ENCODE measurements around the gene MORC1. TPM values are rescaled to one million over a fixed set of nuclear protein-coding genes. Genes with fewer than 3 reads are reported as not detected.

The MORC1 gene, protein sequence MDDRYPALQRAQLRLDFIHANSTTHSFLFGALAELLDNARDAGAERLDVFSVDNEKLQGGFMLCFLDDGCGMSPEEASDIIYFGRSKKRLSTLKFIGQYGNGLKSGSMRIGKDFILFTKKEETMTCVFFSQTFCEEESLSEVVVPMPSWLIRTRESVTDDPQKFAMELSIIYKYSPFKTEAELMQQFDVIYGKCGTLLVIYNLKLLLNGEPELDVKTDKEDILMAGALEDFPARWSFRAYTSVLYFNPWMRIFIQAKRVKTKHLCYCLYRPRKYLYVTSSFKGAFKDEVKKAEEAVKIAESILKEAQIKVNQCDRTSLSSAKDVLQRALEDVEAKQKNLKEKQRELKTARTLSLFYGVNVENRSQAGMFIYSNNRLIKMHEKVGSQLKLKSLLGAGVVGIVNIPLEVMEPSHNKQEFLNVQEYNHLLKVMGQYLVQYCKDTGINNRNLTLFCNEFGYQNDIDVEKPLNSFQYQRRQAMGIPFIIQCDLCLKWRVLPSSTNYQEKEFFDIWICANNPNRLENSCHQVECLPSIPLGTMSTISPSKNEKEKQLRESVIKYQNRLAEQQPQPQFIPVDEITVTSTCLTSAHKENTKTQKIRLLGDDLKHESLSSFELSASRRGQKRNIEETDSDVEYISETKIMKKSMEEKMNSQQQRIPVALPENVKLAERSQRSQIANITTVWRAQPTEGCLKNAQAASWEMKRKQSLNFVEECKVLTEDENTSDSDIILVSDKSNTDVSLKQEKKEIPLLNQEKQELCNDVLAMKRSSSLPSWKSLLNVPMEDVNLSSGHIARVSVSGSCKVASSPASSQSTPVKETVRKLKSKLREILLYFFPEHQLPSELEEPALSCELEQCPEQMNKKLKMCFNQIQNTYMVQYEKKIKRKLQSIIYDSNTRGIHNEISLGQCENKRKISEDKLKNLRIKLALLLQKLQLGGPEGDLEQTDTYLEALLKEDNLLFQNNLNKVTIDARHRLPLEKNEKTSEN
- not detected for total RNA-seq

DNA sequence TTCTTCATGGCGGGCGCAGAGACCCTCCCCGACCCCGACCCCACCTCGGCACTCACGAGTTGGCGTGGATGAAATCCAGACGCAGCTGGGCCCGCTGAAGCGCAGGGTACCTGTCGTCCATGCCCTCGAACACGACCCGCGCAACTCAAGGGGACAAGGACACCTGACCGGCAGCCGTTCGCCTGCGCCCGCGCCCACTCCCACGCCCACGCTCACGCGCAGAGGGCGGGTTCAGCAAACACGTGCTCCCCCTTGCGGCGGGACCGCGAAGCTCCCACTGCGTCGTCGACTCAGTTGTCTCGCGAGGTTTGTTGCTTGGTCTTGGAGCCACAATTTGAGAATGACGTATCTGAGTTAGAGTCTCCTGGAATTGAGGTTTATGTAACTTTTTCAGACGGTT is at the start of gene MORC1:
Gene MORC1, minus strand, starts transcription at position 196 of the 400 bp plus-strand sequence. Its CDS starts 75 bp downstream, at position 121.
- H3K27me3 ChIP-seq (ENCODE audit: control insufficient read depth in 3 of 3, insufficient read depth in 3 of 3, low read length in 3 of 3): no peaks in the 10 kb centered on the region
- H3K9ac ChIP-seq (ENCODE audit: low read depth in 1 of 3, low read length in 3 of 3): no peak within 1 kb of the TSS
- H3K9me3 ChIP-seq (ENCODE audit: control insufficient read depth in 3 of 3, low read length in 3 of 3): no peaks in the 10 kb centered on the region
- H3K27ac ChIP-seq (ENCODE audit: low read depth, low read length): no peak within 1 kb of the TSS
- no peaks in the 10 kb centered on the region for H3K36me3 ChIP-seq (ENCODE audit: control insufficient read depth in 3 of 3, insufficient read depth in 3 of 3, low read length in 3 of 3)
- H3K4me3 ChIP-seq (ENCODE audit: low read length in 3 of 3): no peak within 1 kb of the TSS
- no peaks in the 10 kb centered on the region for H3K4me1 ChIP-seq (ENCODE audit: control insufficient read depth in 3 of 3, insufficient read depth in 3 of 3, low read length in 3 of 3)

DNA sequence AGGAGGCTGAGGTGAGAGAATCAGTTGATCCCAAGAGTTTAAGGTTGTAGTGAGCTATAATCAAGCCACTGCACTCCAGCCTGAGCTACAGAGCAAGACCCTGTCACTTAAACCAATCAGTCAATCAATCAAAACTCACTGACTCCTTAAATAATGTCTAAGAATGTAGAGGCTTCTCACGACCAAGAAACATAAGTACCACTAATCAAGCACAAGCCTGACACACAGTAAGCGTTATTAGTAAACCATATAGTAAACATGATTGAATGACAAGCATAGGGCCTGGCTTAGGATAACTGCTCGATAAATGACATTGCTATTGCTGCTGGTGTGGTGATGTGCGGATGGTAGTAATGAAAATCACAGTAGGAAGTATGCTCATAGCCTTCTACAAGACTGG is 48.0 kb upstream of the MORC1 start:
- Histone ChIP-seq H3K9me3 (ENCODE audit: control insufficient read depth in 3 of 3, low read length in 3 of 3) (no peaks in the 10 kb centered on the region), H3K27ac (ENCODE audit: low read depth, low read length) (no peak overlapping the region), H3K9ac (ENCODE audit: low read depth in 1 of 3, low read length in 3 of 3) (no peak overlapping the region), H3K4me3 (ENCODE audit: low read length in 3 of 3) (no peak overlapping the region), H3K27me3 (ENCODE audit: control insufficient read depth in 3 of 3, insufficient read depth in 3 of 3, low read length in 3 of 3) (no peaks in the 10 kb centered on the region), H3K4me1 (ENCODE audit: control insufficient read depth in 3 of 3, insufficient read depth in 3 of 3, low read length in 3 of 3) (no peaks in the 10 kb centered on the region), H3K36me3 (ENCODE audit: control insufficient read depth in 3 of 3, insufficient read depth in 3 of 3, low read length in 3 of 3) (no peaks in the 10 kb centered on the region)

DNA sequence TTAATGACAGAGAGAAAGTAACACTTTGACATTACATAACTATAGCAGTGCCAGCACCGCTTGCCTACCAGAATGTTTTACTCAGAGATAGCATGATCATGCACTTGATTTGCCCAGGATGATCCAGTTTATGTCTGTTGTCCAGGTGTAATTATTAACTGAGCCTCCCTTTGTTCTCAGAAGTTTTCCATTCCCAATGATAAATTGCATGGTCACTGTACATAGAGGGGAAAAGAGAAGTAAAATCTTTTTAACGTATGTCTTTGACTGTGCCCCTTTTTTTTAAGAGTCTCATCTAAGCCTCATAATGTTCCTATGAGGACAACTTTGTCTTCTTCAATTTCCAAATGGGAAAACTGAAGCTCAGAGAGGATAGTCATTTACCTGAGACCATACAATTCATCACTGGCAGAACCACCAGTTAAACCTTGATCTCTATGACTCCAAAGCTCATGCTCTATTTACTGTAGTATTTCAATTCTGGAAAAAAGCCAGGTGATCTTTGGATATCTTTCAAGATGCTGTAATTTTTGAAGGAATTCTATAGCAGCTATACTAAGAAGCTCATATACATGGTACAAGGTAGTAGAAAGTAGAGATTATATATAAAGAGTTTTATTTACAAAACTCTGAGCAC is 43.7 kb upstream of the MORC1 start:
- Histone ChIP-seq H3K4me3 (ENCODE audit: low read length in 3 of 3) (no peak overlapping the region), H3K27ac (ENCODE audit: low read depth, low read length) (no peak overlapping the region), H3K27me3 (ENCODE audit: control insufficient read depth in 3 of 3, insufficient read depth in 3 of 3, low read length in 3 of 3) (no peaks in the 10 kb centered on the region), H3K9me3 (ENCODE audit: control insufficient read depth in 3 of 3, low read length in 3 of 3) (no peaks in the 10 kb centered on the region), H3K36me3 (ENCODE audit: control insufficient read depth in 3 of 3, insufficient read depth in 3 of 3, low read length in 3 of 3) (no peaks in the 10 kb centered on the region), H3K4me1 (ENCODE audit: control insufficient read depth in 3 of 3, insufficient read depth in 3 of 3, low read length in 3 of 3) (no peaks in the 10 kb centered on the region), H3K9ac (ENCODE audit: low read depth in 1 of 3, low read length in 3 of 3) (no peak overlapping the region)

DNA sequence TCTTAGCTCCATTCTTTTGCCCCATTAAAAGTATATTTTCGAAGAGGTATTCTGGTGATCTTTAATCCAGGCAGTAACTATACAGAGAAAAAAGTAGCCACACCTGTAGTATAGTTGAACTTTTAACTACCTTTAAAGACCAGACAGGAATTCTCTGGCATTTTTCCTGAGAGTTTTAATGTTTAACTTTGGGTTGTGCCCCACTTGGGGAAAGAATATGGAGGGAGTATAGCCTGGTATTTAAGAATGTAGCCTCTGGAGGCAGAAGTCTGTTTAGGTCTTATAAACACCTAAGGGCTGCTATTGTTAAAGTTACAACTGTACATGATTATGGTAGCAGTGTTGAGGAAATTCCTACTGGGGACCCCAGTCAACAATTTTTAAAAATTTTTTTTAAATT is 37.9 kb upstream of the MORC1 start:
- H3K9ac ChIP-seq (ENCODE audit: low read depth in 1 of 3, low read length in 3 of 3): no peak overlapping the region
- no peaks in the 10 kb centered on the region for H3K36me3 ChIP-seq (ENCODE audit: control insufficient read depth in 3 of 3, insufficient read depth in 3 of 3, low read length in 3 of 3)
- H3K9me3 ChIP-seq (ENCODE audit: control insufficient read depth in 3 of 3, low read length in 3 of 3): no peaks in the 10 kb centered on the region
- no peaks in the 10 kb centered on the region for H3K27me3 ChIP-seq (ENCODE audit: control insufficient read depth in 3 of 3, insufficient read depth in 3 of 3, low read length in 3 of 3)
- H3K27ac ChIP-seq (ENCODE audit: low read depth, low read length): no peak overlapping the region
- no peak overlapping the region for H3K4me3 ChIP-seq (ENCODE audit: low read length in 3 of 3)
- no peaks in the 10 kb centered on the region for H3K4me1 ChIP-seq (ENCODE audit: control insufficient read depth in 3 of 3, insufficient read depth in 3 of 3, low read length in 3 of 3)

DNA sequence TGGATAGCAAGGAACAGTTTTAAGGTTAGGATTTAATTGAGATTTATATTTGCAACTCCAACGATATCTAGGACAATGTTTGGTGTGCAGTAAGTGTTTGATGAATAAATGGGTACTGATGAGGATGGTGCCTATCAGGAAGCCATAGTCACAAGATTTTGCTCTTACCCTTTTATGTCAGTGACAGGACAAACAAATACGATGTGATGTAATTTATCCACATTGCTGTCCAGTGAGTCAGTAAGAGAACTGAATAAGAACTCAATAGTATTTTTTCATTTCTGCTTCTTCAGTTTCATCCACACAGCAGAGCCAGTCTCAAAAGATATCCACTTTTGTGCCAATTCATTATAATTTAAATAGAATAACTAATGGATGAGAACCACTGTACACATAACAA is 37.0 kb upstream of the MORC1 start:
- H3K36me3 ChIP-seq (ENCODE audit: control insufficient read depth in 3 of 3, insufficient read depth in 3 of 3, low read length in 3 of 3): no peaks in the 10 kb centered on the region
- no peaks in the 10 kb centered on the region for H3K27me3 ChIP-seq (ENCODE audit: control insufficient read depth in 3 of 3, insufficient read depth in 3 of 3, low read length in 3 of 3)
- no peak overlapping the region for H3K9ac ChIP-seq (ENCODE audit: low read depth in 1 of 3, low read length in 3 of 3)
- H3K4me3 ChIP-seq (ENCODE audit: low read length in 3 of 3): no peak overlapping the region
- H3K27ac ChIP-seq (ENCODE audit: low read depth, low read length): no peak overlapping the region
- no peaks in the 10 kb centered on the region for H3K9me3 ChIP-seq (ENCODE audit: control insufficient read depth in 3 of 3, low read length in 3 of 3)
- no peaks in the 10 kb centered on the region for H3K4me1 ChIP-seq (ENCODE audit: control insufficient read depth in 3 of 3, insufficient read depth in 3 of 3, low read length in 3 of 3)

DNA sequence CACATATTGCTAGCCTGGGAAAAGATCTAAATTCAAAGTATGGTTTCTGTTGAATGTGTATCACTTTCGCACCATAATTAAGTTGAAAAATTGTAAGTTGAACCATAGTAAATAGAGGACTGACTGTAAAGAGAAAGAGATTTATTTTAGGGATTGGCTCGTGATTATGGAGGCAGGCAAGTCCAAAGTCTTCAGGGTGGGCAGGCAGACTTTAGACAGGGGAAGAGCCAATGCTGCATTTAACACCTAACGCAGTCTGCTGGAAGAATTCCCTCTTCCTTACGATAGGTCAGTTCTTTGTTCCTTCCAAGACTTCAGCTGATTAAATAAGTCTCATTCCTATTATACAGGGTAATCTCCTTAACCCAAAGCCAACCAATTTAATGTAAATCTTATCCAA is 34.4 kb upstream of the MORC1 start:
- H3K27ac ChIP-seq (ENCODE audit: low read depth, low read length): no peak overlapping the region
- no peaks in the 10 kb centered on the region for H3K9me3 ChIP-seq (ENCODE audit: control insufficient read depth in 3 of 3, low read length in 3 of 3)
- H3K36me3 ChIP-seq (ENCODE audit: control insufficient read depth in 3 of 3, insufficient read depth in 3 of 3, low read length in 3 of 3): no peaks in the 10 kb centered on the region
- H3K4me3 ChIP-seq (ENCODE audit: low read length in 3 of 3): no peak overlapping the region
- H3K27me3 ChIP-seq (ENCODE audit: control insufficient read depth in 3 of 3, insufficient read depth in 3 of 3, low read length in 3 of 3): no peaks in the 10 kb centered on the region
- no peak overlapping the region for H3K9ac ChIP-seq (ENCODE audit: low read depth in 1 of 3, low read length in 3 of 3)
- H3K4me1 ChIP-seq (ENCODE audit: control insufficient read depth in 3 of 3, insufficient read depth in 3 of 3, low read length in 3 of 3): no peaks in the 10 kb centered on the region

DNA sequence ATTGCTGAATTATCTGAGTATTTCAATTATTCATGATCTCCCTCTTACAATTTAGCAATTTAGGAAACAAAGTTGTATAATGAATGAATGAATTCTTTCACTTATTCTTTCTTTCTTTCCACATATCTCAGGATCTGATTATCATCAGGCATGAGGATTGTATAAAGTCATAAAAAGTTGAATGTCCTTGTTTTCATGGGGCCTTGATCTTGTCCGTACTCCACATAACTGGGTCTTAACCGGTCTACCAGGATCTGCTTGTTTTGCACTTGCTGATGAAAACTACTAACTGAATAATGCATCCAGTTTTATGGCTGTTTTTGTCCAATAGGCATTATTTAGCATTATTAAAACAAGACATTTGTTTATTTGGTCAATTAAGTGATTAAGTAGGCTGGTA is 31.1 kb upstream of the MORC1 start:
- Histone ChIP-seq H3K4me1 (ENCODE audit: control insufficient read depth in 3 of 3, insufficient read depth in 3 of 3, low read length in 3 of 3) (no peaks in the 10 kb centered on the region), H3K9ac (ENCODE audit: low read depth in 1 of 3, low read length in 3 of 3) (no peak overlapping the region), H3K27me3 (ENCODE audit: control insufficient read depth in 3 of 3, insufficient read depth in 3 of 3, low read length in 3 of 3) (no peaks in the 10 kb centered on the region), H3K4me3 (ENCODE audit: low read length in 3 of 3) (no peak overlapping the region), H3K9me3 (ENCODE audit: control insufficient read depth in 3 of 3, low read length in 3 of 3) (no peaks in the 10 kb centered on the region), H3K36me3 (ENCODE audit: control insufficient read depth in 3 of 3, insufficient read depth in 3 of 3, low read length in 3 of 3) (no peaks in the 10 kb centered on the region), H3K27ac (ENCODE audit: low read depth, low read length) (no peak overlapping the region)

DNA sequence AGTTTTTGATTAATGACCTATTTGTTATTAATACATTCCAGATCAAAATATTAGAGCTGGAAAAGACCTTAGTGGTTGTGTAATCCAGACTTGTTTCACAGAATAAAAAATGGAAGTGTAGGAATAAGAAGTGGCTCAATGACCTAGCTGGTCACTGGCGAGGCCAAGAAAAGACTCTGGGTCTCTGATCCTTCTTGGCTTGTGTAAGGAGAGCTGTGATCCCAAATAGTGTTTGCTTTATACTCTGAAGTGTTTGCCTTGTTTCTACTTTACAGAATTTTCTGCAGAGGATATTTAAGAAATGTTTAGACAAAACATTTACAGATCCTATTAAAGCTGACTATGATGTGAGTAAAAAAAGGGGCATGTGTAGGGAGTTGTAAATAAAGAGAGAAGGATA is 25.7 kb upstream of the MORC1 start:
- Histone ChIP-seq H3K9me3 (ENCODE audit: control insufficient read depth in 3 of 3, low read length in 3 of 3) (no peaks in the 10 kb centered on the region), H3K27ac (ENCODE audit: low read depth, low read length) (no peak overlapping the region), H3K27me3 (ENCODE audit: control insufficient read depth in 3 of 3, insufficient read depth in 3 of 3, low read length in 3 of 3) (no peaks in the 10 kb centered on the region), H3K4me1 (ENCODE audit: control insufficient read depth in 3 of 3, insufficient read depth in 3 of 3, low read length in 3 of 3) (no peaks in the 10 kb centered on the region), H3K36me3 (ENCODE audit: control insufficient read depth in 3 of 3, insufficient read depth in 3 of 3, low read length in 3 of 3) (no peaks in the 10 kb centered on the region), H3K9ac (ENCODE audit: low read depth in 1 of 3, low read length in 3 of 3) (no peak overlapping the region), H3K4me3 (ENCODE audit: low read length in 3 of 3) (no peak overlapping the region)

DNA sequence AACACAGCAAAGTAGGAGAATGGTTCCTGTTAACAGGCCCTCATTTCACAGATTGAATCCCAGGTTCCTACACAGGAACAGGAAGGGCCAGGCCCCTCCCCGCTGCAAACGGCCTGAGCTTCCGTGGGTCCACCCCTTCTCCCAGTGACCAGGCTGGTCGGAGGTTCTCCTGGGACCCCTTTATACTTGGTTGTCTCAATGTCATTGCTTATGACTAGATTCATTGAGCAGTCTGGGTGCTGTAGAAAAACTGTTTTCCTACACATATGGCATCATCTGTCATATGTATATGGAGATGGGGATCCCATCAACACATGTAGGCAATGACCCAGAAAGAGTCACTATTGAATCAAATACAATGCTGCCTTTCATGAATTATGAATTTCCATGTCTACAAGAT is 22.4 kb upstream of the MORC1 start:
- H3K9ac ChIP-seq (ENCODE audit: low read depth in 1 of 3, low read length in 3 of 3): no peak overlapping the region
- no peaks in the 10 kb centered on the region for H3K4me1 ChIP-seq (ENCODE audit: control insufficient read depth in 3 of 3, insufficient read depth in 3 of 3, low read length in 3 of 3)
- no peaks in the 10 kb centered on the region for H3K36me3 ChIP-seq (ENCODE audit: control insufficient read depth in 3 of 3, insufficient read depth in 3 of 3, low read length in 3 of 3)
- no peaks in the 10 kb centered on the region for H3K27me3 ChIP-seq (ENCODE audit: control insufficient read depth in 3 of 3, insufficient read depth in 3 of 3, low read length in 3 of 3)
- no peak overlapping the region for H3K27ac ChIP-seq (ENCODE audit: low read depth, low read length)
- H3K4me3 ChIP-seq (ENCODE audit: low read length in 3 of 3): no peak overlapping the region
- no peaks in the 10 kb centered on the region for H3K9me3 ChIP-seq (ENCODE audit: control insufficient read depth in 3 of 3, low read length in 3 of 3)

Data from skeletal muscle tissue (tissue), 4 donors.